GM21528 (cell line): ENCODE data around the gene TIMM23B.
A peak's percentile ranks its signal among the peaks of the same experiment; 100 is the strongest.
"Not testable (repeated sequence)": the region's sequence is repeated elsewhere in the genome, so short reads cannot be mapped to it uniquely, and the experiment has no call there.

Experiments used
- ATAC-seq: cut with Tn5 transposase; IDR thresholded peaks from one replicate; pipeline ENCODE4 v1.9.1; 2021; ENCODE audit warnings: mild to moderate bottlenecking, moderate library complexity; ENCODE audit not compliant: unreplicated experiment, low FRiP score

TIMM23B gene

GRCh38 chr10:49941447-49942338, at the start of gene TIMM23B, which contains the start of gene PARG:
Gene TIMM23B (plus strand): TSS chr10:49942053. CDS start chr10:49942195, 142 bp downstream.
Gene PARG (minus strand): TSS chr10:49942027. CDS start chr10:49941725, 302 bp downstream.
- ATAC-seq, result peak; percentile 74

GRCh38 chr10:49899999-49900398, 41.9 kb upstream of the TIMM23B start:
- ATAC-seq, result not testable (repeated sequence)

GRCh38 chr10:49900406-49900805, 41.4 kb upstream of the TIMM23B start:
- not testable (repeated sequence) for ATAC-seq

- not testable (repeated sequence) for ATAC-seq
Observed at GRCh38 chr10:49903829-49904228, 38.0 kb upstream of the TIMM23B start.

GRCh38 chr10:49908290-49909080, 33.4 kb upstream of the TIMM23B start:
- not testable (repeated sequence) for ATAC-seq

GRCh38 chr10:49910295-49910694, 31.6 kb upstream of the TIMM23B start:
- ATAC-seq, result not testable (repeated sequence)

- not testable (repeated sequence) for ATAC-seq
Observed at GRCh38 chr10:49916451-49916850, 25.4 kb upstream of the TIMM23B start.

GRCh38 chr10:49917927-49918326, 23.9 kb upstream of the TIMM23B start:
- ATAC-seq, result not testable (repeated sequence)

GRCh38 chr10:49922041-49922440, 19.8 kb upstream of the TIMM23B start:
- not testable (repeated sequence) for ATAC-seq

- ATAC-seq, result not testable (repeated sequence)
Observed at GRCh38 chr10:49923572-49923971, 18.3 kb upstream of the TIMM23B start.

GRCh38 chr10:49931276-49931675, 10.6 kb upstream of the TIMM23B start:
- not testable (repeated sequence) for ATAC-seq

- not testable (repeated sequence) for ATAC-seq
Observed at GRCh38 chr10:49931959-49932728, 9.7 kb upstream of the TIMM23B start.

- ATAC-seq, result peak; percentile 22
Observed at GRCh38 chr10:49942339-49942705, 469 bp downstream of the TIMM23B start.

GRCh38 chr10:49943607-49944006, 1.8 kb downstream of the TIMM23B start:
- ATAC-seq, result not testable (repeated sequence)

- not testable (repeated sequence) for ATAC-seq
Observed at GRCh38 chr10:49948142-49948541, 6.3 kb downstream of the TIMM23B start.

- ATAC-seq, result not testable (repeated sequence)
Observed at GRCh38 chr10:49948737-49949136, 6.9 kb downstream of the TIMM23B start.

GRCh38 chr10:49952006-49952405, 10.2 kb downstream of the TIMM23B start:
- ATAC-seq, result not testable (repeated sequence)

- not testable (repeated sequence) for ATAC-seq
Observed at GRCh38 chr10:49953122-49953521, 11.3 kb downstream of the TIMM23B start.

GRCh38 chr10:49970331-49970857, 28.5 kb downstream of the TIMM23B start:
- ATAC-seq, result not testable (repeated sequence)

GRCh38 chr10:49971466-49971865, 29.6 kb downstream of the TIMM23B start:
- ATAC-seq, result not testable (repeated sequence)
